Neural cell (in vitro differentiated cells): ENCODE measurements around the gene KRT16. TPM values are rescaled to one million over a fixed set of nuclear protein-coding genes. Genes with fewer than 3 reads are reported as not detected.

Experiments
- H2AFZ ChIP-seq: fragments of 200-600, 300-800 bp; sonication (generic), shearing (Covaris generic); 2 replicates; pipeline ENCODE4 v1.6.0; 2014; ENCODE audit warnings: low read depth, mild to moderate bottlenecking, antibody characterized with exemption, low read length, moderate library complexity
- H3F3A ChIP-seq: fragments of 200-600 bp; shearing (Covaris generic); 2 replicates; pipeline ENCODE4 v1.6.1; 2016; ENCODE audit warnings: mild to moderate bottlenecking, moderate library complexity, mixed read lengths, antibody characterized with exemption, low read length; ENCODE audit not compliant: insufficient read depth, poor library complexity, severe bottlenecking
- H3K27ac ChIP-seq: fragments of 200-600, 300-800 bp; sonication (generic), shearing (Covaris generic); 2 replicates; pipeline ENCODE4 v1.5.1; 2014; ENCODE audit warnings: mild to moderate bottlenecking, low read length, moderate library complexity
- H3K27me3 ChIP-seq: fragments of 300-800, 200-600 bp; sonication (generic), shearing (Covaris generic); 2 replicates; pipeline ENCODE4 v1.6.0; 2014; ENCODE audit warnings: mild to moderate bottlenecking, low read depth, low read length, moderate library complexity; ENCODE audit not compliant: insufficient read depth
- H3K36me3 ChIP-seq: fragments of 300-800, 200-600 bp; sonication (generic), shearing (Covaris generic); 2 replicates; pipeline ENCODE4 v1.5.1; 2014; ENCODE audit warnings: mild to moderate bottlenecking, antibody characterized with exemption, low read length, moderate library complexity; ENCODE audit not compliant: insufficient read depth
- H3K4me2 ChIP-seq: fragments of 300-800, 200-600 bp; sonication (generic), shearing (Covaris generic); 2 replicates; pipeline ENCODE4 v1.6.0; 2014; ENCODE audit warnings: mild to moderate bottlenecking, low read length
- H3K4me3 ChIP-seq: fragments of 300-800, 200-600 bp; sonication (generic), shearing (Covaris generic); 2 replicates; pipeline ENCODE4 v1.5.1; 2014; ENCODE audit warnings: mild to moderate bottlenecking, low read length, moderate library complexity
- H3K79me2 ChIP-seq: fragments of 200-600 bp; shearing (Covaris generic); replicated peaks from 2 replicates; pipeline ENCODE4 v1.6.0; 2014; ENCODE audit warnings: mild to moderate bottlenecking, low read length, moderate library complexity; ENCODE audit not compliant: insufficient read depth
- H3K9ac ChIP-seq: fragments of 300-800, 200-600 bp; sonication (generic), shearing (Covaris generic); 2 replicates; pipeline ENCODE4 v1.6.1; 2016; ENCODE audit warnings: mild to moderate bottlenecking, low read length, mixed read lengths
- H3K9me2 ChIP-seq: fragments of 200-600 bp; shearing (Covaris generic); 2 replicates; pipeline ENCODE4 v1.6.1; 2016; ENCODE audit warnings: mild to moderate bottlenecking, low read length, mixed read lengths; ENCODE audit not compliant: insufficient read depth
- H3K9me3 ChIP-seq: fragments of 200-600, 300-800 bp; sonication (generic), shearing (Covaris generic); 2 replicates; pipeline ENCODE4 v1.6.1; 2016; ENCODE audit warnings: mild to moderate bottlenecking, mixed run types, low read length, moderate library complexity, mixed read lengths
- H4K20me1 ChIP-seq: fragments of 200-600 bp; shearing (Covaris generic); 2 replicates; pipeline ENCODE4 v1.6.1; 2016; ENCODE audit warnings: mild to moderate bottlenecking, mixed run types; ENCODE audit not compliant: insufficient read depth
- CTCF ChIP-seq: fragments of 450-650 bp; IDR thresholded peaks from 2 replicates; pipeline ENCODE4 v1.5.1; 2014; ENCODE audit warnings: antibody characterized with exemption, mild to moderate bottlenecking, moderate library complexity; ENCODE audit not compliant: poor library complexity, severe bottlenecking
- EP300 ChIP-seq: fragments of 450-650 bp; conservative IDR thresholded peaks from 2 replicates; pipeline ENCODE4 v1.6.1; 2014; ENCODE audit warnings: antibody characterized with exemption, mild to moderate bottlenecking, moderate library complexity; ENCODE audit not compliant: poor library complexity, severe bottlenecking
- EZH2 ChIP-seq: fragments of 200-600, 300-800 bp; shearing (Covaris generic), sonication (generic); IDR thresholded peaks from 2 replicates; pipeline ENCODE4 v1.6.1; 2014; ENCODE audit warnings: antibody characterized with exemption, low read length, borderline replicate concordance, mild to moderate bottlenecking; ENCODE audit not compliant: insufficient read depth, poor library complexity, severe bottlenecking
- MXI1 ChIP-seq: fragments of 450-650 bp; conservative IDR thresholded peaks from 2 replicates; pipeline ENCODE4 v1.6.1; 2014; ENCODE audit warnings: antibody characterized with exemption, mild to moderate bottlenecking; ENCODE audit not compliant: poor library complexity, severe bottlenecking
- POLR2AphosphoS5 ChIP-seq: IDR thresholded peaks from 2 replicates; pipeline ENCODE4 v1.6.1; 2012
- RAD21 ChIP-seq: fragments of 450-650 bp; conservative IDR thresholded peaks from 2 replicates; pipeline ENCODE4 v1.6.1; 2014; ENCODE audit warnings: antibody characterized with exemption, mild to moderate bottlenecking, moderate library complexity
- REST ChIP-seq: IDR thresholded peaks from 2 replicates; pipeline ENCODE4 v1.6.1; 2012; ENCODE audit warnings: borderline replicate concordance
- SMC3 ChIP-seq: fragments of 450-650 bp; conservative IDR thresholded peaks from 2 replicates; pipeline ENCODE4 v1.6.1; 2014; ENCODE audit warnings: antibody characterized with exemption, mild to moderate bottlenecking, moderate library complexity; ENCODE audit not compliant: poor library complexity
- TAF1 ChIP-seq: IDR thresholded peaks from 2 replicates; pipeline ENCODE4 v1.6.1; 2012; ENCODE audit warnings: low read depth
- polyA plus RNA-seq: library from polyadenylated mRNA; depleted of rRNA; stranded (reverse); fragments of >200 nt; gene quantifications from 2 replicates; pipeline ENCODE4 v1.2.3, GENCODE V29; 2014

The KRT16 gene
- polyA plus RNA-seq, 1 donor from 2014 or later = not detected

GRCh38 chr17:41593306-41593981, 19.1 kb downstream of the KRT16 start:
- no peaks in the 10 kb centered on the region for H3K9me2 ChIP-seq
- no peaks in the 10 kb centered on the region for H3K79me2 ChIP-seq
- no peak overlapping the region for H3K27ac ChIP-seq
- no peaks in the 10 kb centered on the region for H3K27me3 ChIP-seq
- no peaks in the 10 kb centered on the region for H4K20me1 ChIP-seq
- H2AFZ ChIP-seq = no peak overlapping the region
- TF ChIP-seq CTCF (no peak), POLR2AphosphoS5 (no peak), MXI1 (no peak), EZH2 (no peak), SMC3 (no peak)
- H3K4me3 ChIP-seq = no peak overlapping the region
- H3K9me3 ChIP-seq = no peaks in the 10 kb centered on the region
- no peak overlapping the region for H3K9ac ChIP-seq
- H3F3A ChIP-seq = no peaks in the 10 kb centered on the region
- no peak overlapping the region for H3K4me2 ChIP-seq
- no peaks in the 10 kb centered on the region for H3K36me3 ChIP-seq

GRCh38 chr17:41592601-41593305, 19.8 kb downstream of the KRT16 start:
- Histone ChIP-seq H3F3A (no peaks in the 10 kb centered on the region), H3K4me3 (no peak overlapping the region), H2AFZ (no peak overlapping the region), H3K9me3 (no peaks in the 10 kb centered on the region), H3K79me2 (no peaks in the 10 kb centered on the region), H3K9me2 (no peaks in the 10 kb centered on the region), H3K27me3 (no peaks in the 10 kb centered on the region), H3K36me3 (no peaks in the 10 kb centered on the region), H4K20me1 (no peaks in the 10 kb centered on the region), H3K27ac (no peak overlapping the region), H3K4me2 (no peak overlapping the region), H3K9ac (no peak overlapping the region)
- TF ChIP-seq REST = no peak
- no peak for TF ChIP-seq CTCF
- TF ChIP-seq RAD21 = no peak
- no peak for TF ChIP-seq EZH2
- TF ChIP-seq POLR2AphosphoS5 = no peak
- TF ChIP-seq MXI1 = no peak
- no peak for TF ChIP-seq SMC3
- no peak for TF ChIP-seq TAF1
- no peak for TF ChIP-seq EP300
